Measurements from ENCODE around the gene TWIST2. TPM values are rescaled to one million over a fixed set of nuclear protein-coding genes. Genes with fewer than 3 reads are reported as not detected.
A peak's percentile ranks its signal among the peaks of the same experiment; 100 is the strongest.

TWIST2 gene
- total RNA-seq, 1 donor from 2014 or later = 8.4 TPM

GRCh38 chr2:238850091-238850490 lies 2.2 kb downstream of the TWIST2 start:
- Histone ChIP-seq H3K27ac (peak overlapping the region; percentile 64), H3K9me3 (no peaks in the 10 kb centered on the region), H3K27me3 (ENCODE audit: low read depth) (peaks cover 66% of the 10 kb centered on the region), H3K4me1 (peaks cover 15% of the 10 kb centered on the region), H3K36me3 (no peaks in the 10 kb centered on the region), H3K4me3 (peak overlapping the region; percentile 63)
- intact Hi-C loops (cut with DNase I) = no loop called here
- ATAC-seq = no peak
- DNase-seq = no peak
- no peak for TF ChIP-seq CTCF (IDR thresholded peaks at IDR 0.05)

GRCh38 chr2:238851026-238851425 lies 3.1 kb downstream of the TWIST2 start:
- H3K27ac ChIP-seq = no peak overlapping the region
- ATAC-seq = no peak
- no peak for DNase-seq
- TF ChIP-seq CTCF (IDR thresholded peaks at IDR 0.05) = no peak
- no peaks in the 10 kb centered on the region for H3K36me3 ChIP-seq
- peaks cover 57% of the 10 kb centered on the region for H3K27me3 ChIP-seq (ENCODE audit: low read depth)
- H3K4me1 ChIP-seq = peaks cover 15% of the 10 kb centered on the region
- H3K9me3 ChIP-seq = no peaks in the 10 kb centered on the region
- no peak overlapping the region for H3K4me3 ChIP-seq
- intact Hi-C loops (cut with DNase I) = no loop called here

- no peaks in the 10 kb centered on the region for H3K9me3 ChIP-seq
- TF ChIP-seq CTCF (IDR thresholded peaks at IDR 0.05) = no peak
- DNase-seq = no peak
- ATAC-seq = no peak
- H3K27ac ChIP-seq = no peak overlapping the region
- H3K4me3 ChIP-seq = no peak overlapping the region
- H3K27me3 ChIP-seq (ENCODE audit: low read depth) = peaks cover 49% of the 10 kb centered on the region
- H3K36me3 ChIP-seq = no peaks in the 10 kb centered on the region
- H3K4me1 ChIP-seq = peaks cover 12% of the 10 kb centered on the region
- intact Hi-C loops (cut with DNase I) = no loop called here
Observed at GRCh38 chr2:238851761-238852160, 3.9 kb downstream of the TWIST2 start.

- H3K36me3 ChIP-seq = no peaks in the 10 kb centered on the region
- H3K9me3 ChIP-seq = no peaks in the 10 kb centered on the region
- H3K4me3 ChIP-seq = no peak overlapping the region
- intact Hi-C loops (cut with DNase I) = no loop called here
- no peak for DNase-seq
- no peak for ATAC-seq
- no peak for TF ChIP-seq CTCF (IDR thresholded peaks at IDR 0.05)
- H3K4me1 ChIP-seq = peaks cover 6% of the 10 kb centered on the region
- H3K27ac ChIP-seq = no peak overlapping the region
- H3K27me3 ChIP-seq (ENCODE audit: low read depth) = peaks cover 44% of the 10 kb centered on the region
Observed at GRCh38 chr2:238852206-238852869, 4.5 kb downstream of the TWIST2 start.

- no peak for ATAC-seq
Observed at GRCh38 chr2:238853218-238853617, 5.3 kb downstream of the TWIST2 start.

More at GRCh38 chr2:238853218-238853617, 5.3 kb downstream of the TWIST2 start:
- no peak overlapping the region for H3K4me3 ChIP-seq
- H3K27ac ChIP-seq = no peak overlapping the region
- peaks cover 35% of the 10 kb centered on the region for H3K27me3 ChIP-seq (ENCODE audit: low read depth)
- no peak for TF ChIP-seq CTCF (IDR thresholded peaks at IDR 0.05)
- DNase-seq = no peak
- H3K4me1 ChIP-seq = peaks cover 3% of the 10 kb centered on the region
- no peaks in the 10 kb centered on the region for H3K36me3 ChIP-seq
- intact Hi-C loops (cut with DNase I) = no loop called here
- H3K9me3 ChIP-seq = no peaks in the 10 kb centered on the region
